CD8-positive, alpha-beta memory T cell (primary cell): ENCODE data around the gene PNLIP. TPM values are rescaled to one million over a fixed set of nuclear protein-coding genes. Genes with fewer than 3 reads are reported as not detected.

Experiments used
- CTCF ChIA-PET: fragments of 350-600 bp; sonication (Branson Sonifier 250); formaldehyde crosslinking; loops from one replicate; lab custom pipeline; 2021; ENCODE audit warnings: antibody characterized with exemption; lab: Charles Lee
- POLR2A ChIA-PET: fragments of 350-600 bp; sonication (Branson Sonifier 250); formaldehyde crosslinking; loops from one replicate; lab custom pipeline; 2021; ENCODE audit warnings: antibody characterized with exemption; lab: Charles Lee
- DNase-seq, 5 donors: peaks; one replicate each; pipeline versions ENCODE4 v3.0.0 to v3.0.0-alpha.2; 2020 to 2022; ENCODE audit warnings: mixed read lengths in 1 of 5
- H3K27ac ChIP-seq: one replicate; pipeline ENCODE4 v1.7.0; 2013; ENCODE audit warnings: low read depth, mild to moderate bottlenecking, low read length, moderate library complexity
- H3K27me3 ChIP-seq: 2 replicates; pipeline ENCODE4 v1.7.0; 2013; ENCODE audit warnings: low read length, mild to moderate bottlenecking; ENCODE audit not compliant: insufficient read depth, poor library complexity, severe bottlenecking
- H3K36me3 ChIP-seq: 2 replicates; pipeline ENCODE4 v1.7.0; 2013; ENCODE audit warnings: mild to moderate bottlenecking, low read length, moderate library complexity; ENCODE audit not compliant: insufficient read depth
- H3K4me1 ChIP-seq: 2 replicates; pipeline ENCODE4 v1.7.0; 2013; ENCODE audit warnings: mild to moderate bottlenecking, low read length, moderate library complexity; ENCODE audit not compliant: insufficient read depth
- H3K4me3 ChIP-seq: 2 replicates; pipeline ENCODE4 v1.7.0; 2013; ENCODE audit warnings: mild to moderate bottlenecking, low read length
- H3K9me3 ChIP-seq: 2 replicates; pipeline ENCODE4 v1.7.0; 2013; ENCODE audit warnings: mild to moderate bottlenecking, low read length
- H3K27ac Mint-ChIP-seq, 8 donors: one replicate each; pipeline ENCODE4 v1.8.0; 2020 to 2021; ENCODE audit warnings: mixed read lengths in 8 of 8, mild to moderate bottlenecking in 6 of 8, inconsistent platforms in 3 of 8, moderate library complexity in 3 of 8
- H3K27me3 Mint-ChIP-seq, 2 donors: one replicate each; pipeline ENCODE4 v1.8.0; 2020 to 2021; ENCODE audit warnings: mixed read lengths in 2 of 2, mild to moderate bottlenecking in 1 of 2, moderate library complexity in 1 of 2
- H3K36me3 Mint-ChIP-seq, 3 donors: one replicate each; pipeline ENCODE4 v1.8.0; 2020 to 2021; ENCODE audit warnings: mixed read lengths in 3 of 3, inconsistent platforms in 1 of 3, mild to moderate bottlenecking in 1 of 3
- H3K4me1 Mint-ChIP-seq, 3 donors: one replicate each; pipeline ENCODE4 v1.8.0; 2020 to 2021; ENCODE audit warnings: mixed read lengths in 3 of 3, inconsistent platforms in 1 of 3, mild to moderate bottlenecking in 1 of 3
- H3K4me3 Mint-ChIP-seq, 7 donors: one replicate each; pipeline ENCODE4 v1.8.0; 2020 to 2021; ENCODE audit warnings: mixed read lengths in 7 of 7, mild to moderate bottlenecking in 6 of 7, moderate library complexity in 4 of 7, inconsistent platforms in 2 of 7
- H3K9me3 Mint-ChIP-seq, 5 donors: one replicate each; pipeline ENCODE4 v1.8.0; 2020 to 2022; ENCODE audit warnings: mixed read lengths in 5 of 5, mild to moderate bottlenecking in 3 of 5, moderate library complexity in 2 of 5, inconsistent platforms in 1 of 5
- polyA plus RNA-seq: library from polyadenylated mRNA; unstranded; fragments of 300-500 nt; fragmentation: Illumina TruSeq; gene quantifications from one replicate; pipeline ENCODE4 v1.2.3, GENCODE V29; 2021
- total RNA-seq, 2 experiments: library from RNA; stranded (reverse); gene quantifications; one replicate each; pipeline ENCODE4 v1.2.3, GENCODE V29; 2021

Gene PNLIP
- total and polyA plus RNA-seq, 3 experiments from 2014 or later = not detected

DNA sequence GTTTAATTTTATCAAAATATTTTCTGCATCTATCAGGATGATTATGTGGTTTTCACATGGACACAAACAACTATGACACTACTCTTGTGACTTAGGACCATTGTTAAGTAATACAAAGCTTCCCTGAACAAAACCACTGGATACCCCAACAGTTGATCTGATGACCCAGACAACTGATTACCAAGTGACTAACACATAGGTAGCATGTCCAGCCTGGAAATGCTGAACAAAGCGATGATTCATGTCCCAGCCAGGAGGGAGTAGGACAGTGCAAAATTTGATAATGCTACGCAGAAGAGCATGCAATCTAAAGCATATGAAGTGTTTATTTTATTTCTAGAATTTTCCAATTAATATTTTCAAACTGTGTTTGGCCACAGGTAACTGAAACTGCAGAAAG lies 8.9 kb upstream of the PNLIP start:
- Histone ChIP-seq H3K4me1 (no peaks in the 10 kb centered on the region), H3K27ac (no peak overlapping the region), H3K9me3 (no peaks in the 10 kb centered on the region), H3K4me3 (no peak overlapping the region), H3K27me3 (no peaks in the 10 kb centered on the region), H3K36me3 (no peaks in the 10 kb centered on the region)
- Mint-ChIP-seq H3K9me3 (peaks cover 3 to 13% (median 6%) of the 10 kb centered on the region in 5 donors), H3K36me3 (no peaks in the 10 kb centered on the region), H3K27ac (no peak overlapping the region), H3K4me3 (no peak overlapping the region), H3K4me1 (no peaks in the 10 kb centered on the region), H3K27me3 (peaks cover 0 to 2% of the 10 kb centered on the region in 2 donors)
- ChIA-PET CTCF (no interaction called here), POLR2A (no interaction called here)
- DNase-seq = no peak

DNA sequence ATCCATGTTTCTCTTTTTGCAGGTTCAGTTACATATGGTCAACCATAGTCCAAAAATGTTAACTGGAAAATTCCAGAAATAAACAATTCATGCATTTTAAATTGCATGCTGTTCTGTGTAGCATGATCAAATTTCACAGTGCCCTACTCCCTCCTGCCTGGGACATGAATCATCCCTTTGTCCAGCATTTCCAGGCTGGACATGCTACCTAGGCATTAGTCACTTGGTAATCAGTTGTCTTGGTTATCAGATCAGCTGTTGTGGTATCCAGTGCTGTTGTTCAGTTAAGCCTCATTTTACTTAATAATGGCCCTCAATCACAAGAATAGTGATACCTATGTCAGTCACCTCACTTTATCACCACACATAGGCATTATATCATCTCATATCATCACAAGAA lies 7.3 kb upstream of the PNLIP start:
- no peak for DNase-seq
- Mint-ChIP-seq H3K27me3 (peaks cover 0 to 3% of the 10 kb centered on the region in 2 donors), H3K27ac (no peak overlapping the region), H3K9me3 (peaks cover 3 to 13% (median 9%) of the 10 kb centered on the region in 5 donors), H3K4me1 (no peaks in the 10 kb centered on the region), H3K4me3 (no peak overlapping the region), H3K36me3 (no peaks in the 10 kb centered on the region)
- ChIA-PET CTCF (no interaction called here), POLR2A (no interaction called here)
- Histone ChIP-seq H3K27me3 (no peaks in the 10 kb centered on the region), H3K4me3 (no peak overlapping the region), H3K9me3 (no peaks in the 10 kb centered on the region), H3K4me1 (no peaks in the 10 kb centered on the region), H3K36me3 (no peaks in the 10 kb centered on the region), H3K27ac (no peak overlapping the region)

DNA sequence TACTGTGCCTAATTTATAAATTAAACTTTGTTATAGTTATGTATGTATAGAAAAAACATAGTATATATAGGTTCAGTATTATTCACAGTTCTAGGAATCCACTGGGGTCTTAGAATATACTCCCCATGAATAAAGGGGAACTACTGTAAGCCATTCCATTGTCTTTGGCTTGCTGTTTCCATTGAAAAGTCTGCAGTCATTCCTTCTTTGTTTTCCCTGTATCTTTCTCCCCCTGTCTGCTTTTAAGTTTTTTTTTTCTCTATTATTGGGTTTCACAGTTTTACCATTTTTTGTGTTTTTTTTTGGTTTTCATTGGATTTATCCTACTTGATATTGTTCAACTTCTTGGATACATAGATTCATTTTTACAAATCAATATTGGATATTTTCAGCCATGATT lies 6.7 kb upstream of the PNLIP start:
- ChIA-PET CTCF (no interaction called here), POLR2A (no interaction called here)
- DNase-seq = no peak
- Mint-ChIP-seq H3K36me3 (no peaks in the 10 kb centered on the region), H3K4me1 (no peaks in the 10 kb centered on the region), H3K9me3 (peaks cover 3 to 13% (median 9%) of the 10 kb centered on the region in 5 donors), H3K27me3 (peaks cover 0 to 3% of the 10 kb centered on the region in 2 donors), H3K27ac (no peak overlapping the region), H3K4me3 (no peak overlapping the region)
- Histone ChIP-seq H3K9me3 (no peaks in the 10 kb centered on the region), H3K4me1 (no peaks in the 10 kb centered on the region), H3K27me3 (no peaks in the 10 kb centered on the region), H3K27ac (no peak overlapping the region), H3K4me3 (no peak overlapping the region), H3K36me3 (no peaks in the 10 kb centered on the region)

DNA sequence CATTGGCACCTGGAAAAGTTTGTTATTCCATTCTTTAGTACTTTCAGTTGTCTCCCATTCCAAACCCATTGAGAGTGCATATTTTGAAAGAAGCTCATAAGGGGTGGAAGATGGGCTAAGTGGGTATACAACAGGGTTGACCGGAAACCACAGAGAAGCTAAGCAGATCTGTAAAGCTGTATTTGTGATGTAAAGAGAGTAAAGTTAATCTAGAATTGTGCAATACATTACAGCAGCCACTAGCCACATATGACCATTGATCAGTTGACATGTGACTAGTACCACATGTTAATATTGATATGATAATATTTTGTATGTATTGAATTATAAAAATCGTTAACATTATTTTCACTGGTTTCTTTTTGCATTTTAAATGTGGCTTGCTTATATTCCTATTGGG lies 4.9 kb upstream of the PNLIP start:
- Mint-ChIP-seq H3K36me3 (no peaks in the 10 kb centered on the region), H3K4me1 (no peaks in the 10 kb centered on the region), H3K4me3 (no peak overlapping the region), H3K27me3 (peaks cover 0 to 2% of the 10 kb centered on the region in 2 donors), H3K9me3 (peaks cover under 1 to 13% (median 3%) of the 10 kb centered on the region in 5 donors), H3K27ac (no peak overlapping the region)
- no peaks in the 10 kb centered on the region for H3K9me3 ChIP-seq
- no peak for DNase-seq
- no peaks in the 10 kb centered on the region for H3K36me3 ChIP-seq
- no peak overlapping the region for H3K27ac ChIP-seq
- no peak overlapping the region for H3K4me3 ChIP-seq
- no peaks in the 10 kb centered on the region for H3K4me1 ChIP-seq
- CTCF ChIA-PET = no interaction called here
- POLR2A ChIA-PET = no interaction called here
- no peaks in the 10 kb centered on the region for H3K27me3 ChIP-seq

DNA sequence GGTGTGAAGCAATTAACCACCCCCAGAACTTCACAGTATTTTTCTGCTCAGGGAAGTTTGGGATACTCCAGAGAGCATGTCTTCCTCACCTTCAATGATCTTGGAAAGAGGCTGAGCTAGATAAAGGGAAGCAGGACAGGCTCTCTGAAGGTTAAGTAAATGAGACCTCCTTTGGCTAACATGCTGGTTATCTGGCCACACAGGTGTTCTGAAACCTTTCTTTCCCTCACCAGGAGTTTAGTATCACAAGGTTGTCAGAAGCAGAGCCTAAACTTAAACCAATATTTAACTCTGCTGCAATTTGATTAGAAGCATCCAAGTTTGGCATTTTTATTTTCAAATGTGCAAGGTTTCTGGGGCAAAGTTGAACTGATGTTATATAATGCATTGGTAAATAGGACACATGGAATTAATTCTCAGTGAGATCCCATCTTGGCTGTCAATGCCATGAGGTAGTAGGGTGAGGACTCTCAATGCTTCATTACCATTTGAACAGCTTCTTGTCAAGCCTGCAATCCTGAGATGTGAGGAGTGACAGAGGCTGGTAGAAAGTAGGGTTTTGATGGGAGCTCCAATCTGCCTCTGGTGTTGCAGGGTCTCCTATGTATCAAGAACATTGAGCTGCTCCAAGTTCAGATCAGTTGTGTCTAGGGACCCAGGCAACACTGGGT lies 3.6 kb upstream of the PNLIP start:
- Mint-ChIP-seq H3K4me1 (no peaks in the 10 kb centered on the region), H3K27me3 (peaks cover 0 to 2% of the 10 kb centered on the region in 2 donors), H3K27ac (no peak overlapping the region), H3K36me3 (no peaks in the 10 kb centered on the region), H3K4me3 (no peak overlapping the region), H3K9me3 (peaks cover 0 to 13% (median 3%) of the 10 kb centered on the region in 5 donors)
- Histone ChIP-seq H3K4me1 (no peaks in the 10 kb centered on the region), H3K4me3 (no peak overlapping the region), H3K27ac (no peak overlapping the region), H3K36me3 (no peaks in the 10 kb centered on the region), H3K27me3 (no peaks in the 10 kb centered on the region), H3K9me3 (no peaks in the 10 kb centered on the region)
- DNase-seq = no peak
- ChIA-PET CTCF (no interaction called here), POLR2A (no interaction called here)

DNA sequence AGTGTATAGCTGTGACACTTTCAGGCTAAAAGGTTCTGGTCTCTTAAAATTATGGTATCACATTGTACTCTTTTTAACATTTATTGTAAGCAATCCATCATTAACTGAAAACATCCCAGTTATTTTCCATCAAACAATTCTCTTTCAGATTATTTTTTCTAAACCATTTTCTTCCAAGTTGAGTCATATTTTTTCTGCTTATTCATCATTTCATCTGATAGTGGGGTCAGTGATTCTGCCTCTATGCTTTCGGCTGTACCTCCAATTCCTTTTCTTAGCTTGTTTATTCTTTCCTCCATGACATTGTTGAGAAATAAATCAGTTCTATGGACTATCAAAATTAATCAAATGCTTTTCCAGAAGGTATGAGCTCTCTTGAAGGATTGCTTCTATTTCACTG lies 609 bp upstream of the PNLIP start:
- Mint-ChIP-seq H3K36me3 (no peaks in the 10 kb centered on the region), H3K27ac (no peak overlapping the region), H3K4me3 (no peak overlapping the region), H3K9me3 (peaks cover 0 to 6% (median 2%) of the 10 kb centered on the region in 5 donors), H3K27me3 (peaks cover 0 to 2% of the 10 kb centered on the region in 2 donors), H3K4me1 (no peaks in the 10 kb centered on the region)
- H3K27me3 ChIP-seq = no peaks in the 10 kb centered on the region
- ChIA-PET POLR2A (no interaction called here), CTCF (no interaction called here)
- no peak for DNase-seq
- H3K9me3 ChIP-seq = no peaks in the 10 kb centered on the region
- H3K36me3 ChIP-seq = no peaks in the 10 kb centered on the region
- H3K4me3 ChIP-seq = no peak overlapping the region
- H3K27ac ChIP-seq = no peak overlapping the region
- no peaks in the 10 kb centered on the region for H3K4me1 ChIP-seq

DNA sequence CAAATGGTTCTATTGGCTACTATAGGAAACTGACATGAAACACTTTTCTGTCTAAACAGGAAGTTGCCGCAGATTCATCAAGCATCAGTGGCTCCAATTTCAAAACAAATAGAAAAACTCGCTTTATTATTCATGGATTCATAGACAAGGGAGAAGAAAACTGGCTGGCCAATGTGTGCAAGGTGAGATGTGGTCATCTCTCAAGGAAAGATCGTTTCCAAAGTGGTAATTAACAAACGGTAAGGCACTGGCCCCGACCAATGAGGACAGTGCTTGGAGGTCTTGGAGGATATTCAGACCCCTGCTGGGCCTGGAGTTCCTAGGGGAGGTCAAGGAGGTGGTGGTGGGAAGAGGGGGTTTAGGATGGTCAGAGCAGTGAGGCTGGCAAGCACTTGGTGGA lies 2.6 kb downstream of the PNLIP start:
- H3K27me3 Mint-ChIP-seq = no peaks in the 10 kb centered on the region
- no peaks in the 10 kb centered on the region for H3K36me3 Mint-ChIP-seq
- H3K9me3 Mint-ChIP-seq = peaks cover 0 to 3% (median 0%) of the 10 kb centered on the region in 5 donors
- ChIA-PET CTCF (no interaction called here), POLR2A (no interaction called here)
- no peaks in the 10 kb centered on the region for H3K27me3 ChIP-seq
- H3K36me3 ChIP-seq = no peaks in the 10 kb centered on the region
- H3K4me1 ChIP-seq = no peaks in the 10 kb centered on the region
- H3K27ac ChIP-seq = no peak overlapping the region
- H3K4me3 Mint-ChIP-seq = no peak overlapping the region
- no peak overlapping the region for H3K4me3 ChIP-seq
- H3K9me3 ChIP-seq = no peaks in the 10 kb centered on the region
- H3K27ac Mint-ChIP-seq = no peak overlapping the region
- no peak for DNase-seq
- no peaks in the 10 kb centered on the region for H3K4me1 Mint-ChIP-seq

DNA sequence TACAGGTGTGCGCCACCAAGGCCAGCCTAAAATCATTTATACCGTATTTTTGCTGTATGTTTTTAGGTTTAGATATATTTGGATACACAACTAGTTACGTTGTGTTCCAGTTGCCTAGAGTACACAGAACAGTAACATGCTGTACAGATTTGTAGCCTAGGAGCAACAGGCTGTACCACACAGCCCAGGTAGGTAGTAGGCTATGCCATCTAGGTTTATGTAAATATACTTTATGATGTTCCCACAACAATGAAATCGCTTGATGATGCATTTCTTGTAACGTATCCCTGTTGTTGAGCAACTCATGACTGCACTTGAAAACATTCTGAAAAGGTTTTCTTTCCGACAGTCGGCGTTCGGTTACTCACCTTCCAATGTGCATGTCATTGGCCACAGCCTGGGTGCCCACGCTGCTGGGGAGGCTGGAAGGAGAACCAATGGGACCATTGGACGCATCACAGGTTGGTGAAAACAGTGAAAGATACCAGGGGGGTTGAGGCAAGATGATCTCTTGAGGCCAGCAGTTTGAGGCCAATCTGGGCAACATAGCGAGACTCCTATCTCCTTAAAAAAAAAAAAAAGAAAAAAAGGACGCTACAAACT lies 7.7 kb downstream of the PNLIP start:
- ChIA-PET POLR2A (no interaction called here), CTCF (no interaction called here)
- Histone ChIP-seq H3K36me3 (no peaks in the 10 kb centered on the region), H3K9me3 (no peaks in the 10 kb centered on the region), H3K4me3 (no peak overlapping the region), H3K27ac (no peak overlapping the region), H3K4me1 (no peaks in the 10 kb centered on the region), H3K27me3 (no peaks in the 10 kb centered on the region)
- Mint-ChIP-seq H3K27me3 (no peaks in the 10 kb centered on the region), H3K4me1 (no peaks in the 10 kb centered on the region), H3K27ac (no peak overlapping the region), H3K9me3 (peaks cover 0 to 5% (median 2%) of the 10 kb centered on the region in 5 donors), H3K4me3 (no peak overlapping the region), H3K36me3 (no peaks in the 10 kb centered on the region)
- no peak for DNase-seq
